Measurements from ENCODE around the gene OTUB2.
A peak's percentile ranks its signal among the peaks of the same experiment; 100 is the strongest.

Gene OTUB2

GRCh38 chr14:94009767-94010166 is 16.4 kb upstream of the OTUB2 start:
- Histone ChIP-seq H3K36me3 (replicated peaks; ENCODE audit: low read depth, low read length) (no peaks in the 10 kb centered on the region), H3K4me1 (ENCODE audit: low read length) (peaks cover 26% of the 10 kb centered on the region), H3K4me2 (ENCODE audit: low read length) (peak overlapping the region; percentile 29), H3K9me3 (ENCODE audit: insufficient read depth, low read length) (no peaks in the 10 kb centered on the region), H3K27me3 (ENCODE audit: low read depth, low read length) (peaks cover 7% of the 10 kb centered on the region), H4K20me1 (ENCODE audit: insufficient read depth, low read length) (no peaks in the 10 kb centered on the region), H3K9ac (ENCODE audit: low read length) (no peak overlapping the region), H3K27ac (ENCODE audit: low read length) (no peak overlapping the region), H2AFZ (ENCODE audit: low read depth, low read length) (no peak overlapping the region), H3K4me3 (ENCODE audit: low read length) (no peak overlapping the region), H3K79me2 (ENCODE audit: low read length) (no peaks in the 10 kb centered on the region)
- TF ChIP-seq EZH2phosphoT487 (IDR thresholded peaks at IDR 0.05; ENCODE audit: low read depth), result no peak
- no peak for TF ChIP-seq CTCF (IDR thresholded peaks at IDR 0.05; ENCODE audit: low read depth, low read length)

- no peaks in the 10 kb centered on the region for H3K79me2 ChIP-seq (ENCODE audit: low read length)
- H3K4me3 ChIP-seq (ENCODE audit: low read length), result no peak overlapping the region
- no peak overlapping the region for H3K4me2 ChIP-seq (ENCODE audit: low read length)
- peaks cover 13% of the 10 kb centered on the region for H3K27me3 ChIP-seq (ENCODE audit: low read depth, low read length)
- H3K9ac ChIP-seq (ENCODE audit: low read length), result no peak overlapping the region
- H3K27ac ChIP-seq (ENCODE audit: low read length), result no peak overlapping the region
- no peaks in the 10 kb centered on the region for H3K36me3 ChIP-seq (replicated peaks; ENCODE audit: low read depth, low read length)
- peaks cover 19% of the 10 kb centered on the region for H3K4me1 ChIP-seq (ENCODE audit: low read length)
- no peak overlapping the region for H2AFZ ChIP-seq (ENCODE audit: low read depth, low read length)
- TF ChIP-seq CTCF (IDR thresholded peaks at IDR 0.05; ENCODE audit: low read depth, low read length) (no peak), EZH2phosphoT487 (IDR thresholded peaks at IDR 0.05; ENCODE audit: low read depth) (no peak)
- no peaks in the 10 kb centered on the region for H3K9me3 ChIP-seq (ENCODE audit: insufficient read depth, low read length)
- H4K20me1 ChIP-seq (ENCODE audit: insufficient read depth, low read length), result no peaks in the 10 kb centered on the region
Measured at GRCh38 chr14:94010625-94011024, 15.5 kb upstream of the OTUB2 start.

- H3K4me3 ChIP-seq (ENCODE audit: low read length), result no peak overlapping the region
- no peaks in the 10 kb centered on the region for H3K36me3 ChIP-seq (replicated peaks; ENCODE audit: low read depth, low read length)
- H3K27me3 ChIP-seq (ENCODE audit: low read depth, low read length), result peaks cover 23% of the 10 kb centered on the region
- H3K27ac ChIP-seq (ENCODE audit: low read length), result no peak overlapping the region
- no peak overlapping the region; the same call in 1 of the 2 replicates for H2AFZ ChIP-seq (ENCODE audit: low read depth, low read length)
- H3K4me2 ChIP-seq (ENCODE audit: low read length), result peak overlapping the region; percentile 24
- TF ChIP-seq EZH2phosphoT487 (IDR thresholded peaks at IDR 0.05; ENCODE audit: low read depth) (no peak), CTCF (IDR thresholded peaks at IDR 0.05; ENCODE audit: low read depth, low read length) (no peak)
- H3K9ac ChIP-seq (ENCODE audit: low read length), result no peak overlapping the region
- H3K9me3 ChIP-seq (ENCODE audit: insufficient read depth, low read length), result no peaks in the 10 kb centered on the region
- H3K79me2 ChIP-seq (ENCODE audit: low read length), result no peaks in the 10 kb centered on the region
- H4K20me1 ChIP-seq (ENCODE audit: insufficient read depth, low read length), result no peaks in the 10 kb centered on the region
- H3K4me1 ChIP-seq (ENCODE audit: low read length), result peaks cover 14% of the 10 kb centered on the region
Measured at GRCh38 chr14:94011795-94012194, 14.3 kb upstream of the OTUB2 start.

- H3K4me3 ChIP-seq (ENCODE audit: low read length), result no peak overlapping the region
- no peaks in the 10 kb centered on the region for H3K79me2 ChIP-seq (ENCODE audit: low read length)
- H3K27me3 ChIP-seq (ENCODE audit: low read depth, low read length), result peaks cover 38% of the 10 kb centered on the region
- H4K20me1 ChIP-seq (ENCODE audit: insufficient read depth, low read length), result no peaks in the 10 kb centered on the region
- H3K27ac ChIP-seq (ENCODE audit: low read length), result no peak overlapping the region
- H3K36me3 ChIP-seq (replicated peaks; ENCODE audit: low read depth, low read length), result no peaks in the 10 kb centered on the region
- H3K4me1 ChIP-seq (ENCODE audit: low read length), result peaks cover 12% of the 10 kb centered on the region
- H2AFZ ChIP-seq (ENCODE audit: low read depth, low read length), result no peak overlapping the region
- no peak overlapping the region for H3K9ac ChIP-seq (ENCODE audit: low read length)
- TF ChIP-seq EZH2phosphoT487 (IDR thresholded peaks at IDR 0.05; ENCODE audit: low read depth), result no peak
- TF ChIP-seq CTCF (IDR thresholded peaks at IDR 0.05; ENCODE audit: low read depth, low read length), result no peak
- no peak overlapping the region for H3K4me2 ChIP-seq (ENCODE audit: low read length)
- H3K9me3 ChIP-seq (ENCODE audit: insufficient read depth, low read length), result no peaks in the 10 kb centered on the region
Measured at GRCh38 chr14:94014382-94014781, 11.8 kb upstream of the OTUB2 start.
